Effector memory CD4-positive, alpha-beta T cell (primary cell): Measurements from ENCODE around the gene HACE1.

Experiments used
- DNase-seq, 3 donors: peaks; one replicate each; pipeline ENCODE4 v3.0.0-alpha.2; 2020
- H3K27ac ChIP-seq: 2 replicates; pipeline ENCODE4 v1.7.0; 2013; ENCODE audit warnings: mild to moderate bottlenecking, low read length, moderate library complexity; ENCODE audit not compliant: insufficient read depth, poor library complexity, severe bottlenecking
- H3K27me3 ChIP-seq: replicated peaks from 2 replicates; pipeline ENCODE4 v1.7.0; 2013; ENCODE audit warnings: mild to moderate bottlenecking, low read length; ENCODE audit not compliant: insufficient read depth, control insufficient read depth, poor library complexity, severe bottlenecking
- H3K36me3 ChIP-seq: 2 replicates; pipeline ENCODE4 v1.7.0; 2013; ENCODE audit warnings: mild to moderate bottlenecking, low read length, moderate library complexity; ENCODE audit not compliant: control insufficient read depth, insufficient read depth
- H3K4me1 ChIP-seq: 2 replicates; pipeline ENCODE4 v1.7.0; 2013; ENCODE audit warnings: low read length, mild to moderate bottlenecking; ENCODE audit not compliant: control insufficient read depth, insufficient read depth, poor library complexity, severe bottlenecking
- H3K4me3 ChIP-seq: 2 replicates; pipeline ENCODE4 v1.7.0; 2013; ENCODE audit warnings: low read length, low read depth, mild to moderate bottlenecking; ENCODE audit not compliant: insufficient read depth, poor library complexity, severe bottlenecking
- H3K9me3 ChIP-seq: 2 replicates; pipeline ENCODE4 v1.7.0; 2013; ENCODE audit warnings: mild to moderate bottlenecking, low read length, moderate library complexity; ENCODE audit not compliant: control insufficient read depth

Gene HACE1

GRCh38 chr6:104795363-104795762 is 64.4 kb downstream of the HACE1 start:
- Histone ChIP-seq H3K27me3 (no peaks in the 10 kb centered on the region), H3K4me1 (no peaks in the 10 kb centered on the region), H3K9me3 (no peaks in the 10 kb centered on the region), H3K4me3 (no peak overlapping the region), H3K36me3 (peaks cover 7% of the 10 kb centered on the region), H3K27ac (no peak overlapping the region)
- DNase-seq = no peak

- H3K27ac ChIP-seq = no peak overlapping the region
- no peaks in the 10 kb centered on the region for H3K9me3 ChIP-seq
- H3K36me3 ChIP-seq = peaks cover under 1% of the 10 kb centered on the region
- H3K4me3 ChIP-seq = no peak overlapping the region
- DNase-seq = no peak
- H3K27me3 ChIP-seq = no peaks in the 10 kb centered on the region
- peaks cover 5% of the 10 kb centered on the region for H3K4me1 ChIP-seq
Measured at GRCh38 chr6:104789770-104790190, 69.9 kb downstream of the HACE1 start.

- no peak for DNase-seq
- Histone ChIP-seq H3K9me3 (no peaks in the 10 kb centered on the region), H3K4me1 (peaks cover 5% of the 10 kb centered on the region), H3K4me3 (no peak overlapping the region), H3K27ac (no peak overlapping the region), H3K27me3 (no peaks in the 10 kb centered on the region), H3K36me3 (no peaks in the 10 kb centered on the region)
Measured at GRCh38 chr6:104788400-104788799, 71.3 kb downstream of the HACE1 start.

- no peak for DNase-seq
- H3K27ac ChIP-seq = no peak overlapping the region
- no peaks in the 10 kb centered on the region for H3K27me3 ChIP-seq
- H3K9me3 ChIP-seq = no peaks in the 10 kb centered on the region
- H3K36me3 ChIP-seq = no peaks in the 10 kb centered on the region
- peaks cover 5% of the 10 kb centered on the region for H3K4me1 ChIP-seq
- H3K4me3 ChIP-seq = no peak overlapping the region
Measured at GRCh38 chr6:104787305-104787704, 72.4 kb downstream of the HACE1 start.

GRCh38 chr6:104784884-104785283 is 74.8 kb downstream of the HACE1 start:
- H3K27me3 ChIP-seq = no peaks in the 10 kb centered on the region
- no peak overlapping the region for H3K27ac ChIP-seq
- no peaks in the 10 kb centered on the region for H3K36me3 ChIP-seq
- H3K4me1 ChIP-seq = peaks cover 5% of the 10 kb centered on the region
- DNase-seq = no peak
- H3K9me3 ChIP-seq = no peaks in the 10 kb centered on the region
- H3K4me3 ChIP-seq = no peak overlapping the region

- Histone ChIP-seq H3K27ac (no peak overlapping the region), H3K27me3 (no peaks in the 10 kb centered on the region), H3K4me3 (no peak overlapping the region), H3K9me3 (no peaks in the 10 kb centered on the region), H3K4me1 (no peaks in the 10 kb centered on the region), H3K36me3 (peaks cover 1% of the 10 kb centered on the region)
- DNase-seq = no peak
Measured at GRCh38 chr6:104771258-104771832, 88.4 kb downstream of the HACE1 start.

GRCh38 chr6:104768906-104769305 is 90.8 kb downstream of the HACE1 start:
- Histone ChIP-seq H3K27ac (no peak overlapping the region), H3K9me3 (no peaks in the 10 kb centered on the region), H3K4me1 (no peaks in the 10 kb centered on the region), H3K36me3 (no peaks in the 10 kb centered on the region), H3K4me3 (no peak overlapping the region), H3K27me3 (no peaks in the 10 kb centered on the region)
- no peak for DNase-seq

- Histone ChIP-seq H3K27ac (no peak overlapping the region), H3K4me1 (no peaks in the 10 kb centered on the region), H3K36me3 (no peaks in the 10 kb centered on the region), H3K27me3 (no peaks in the 10 kb centered on the region), H3K4me3 (no peak overlapping the region), H3K9me3 (no peaks in the 10 kb centered on the region)
- DNase-seq = no peak
Measured at GRCh38 chr6:104766595-104766994, 93.1 kb downstream of the HACE1 start.

- no peaks in the 10 kb centered on the region for H3K36me3 ChIP-seq
- no peak overlapping the region for H3K27ac ChIP-seq
- no peaks in the 10 kb centered on the region for H3K4me1 ChIP-seq
- H3K4me3 ChIP-seq = no peak overlapping the region
- DNase-seq = no peak
- H3K9me3 ChIP-seq = no peaks in the 10 kb centered on the region
- H3K27me3 ChIP-seq = no peaks in the 10 kb centered on the region
Measured at GRCh38 chr6:104754788-104755409, 104.8 kb downstream of the HACE1 start.

- Histone ChIP-seq H3K4me3 (no peak overlapping the region), H3K36me3 (no peaks in the 10 kb centered on the region), H3K27ac (no peak overlapping the region), H3K27me3 (no peaks in the 10 kb centered on the region), H3K4me1 (no peaks in the 10 kb centered on the region), H3K9me3 (no peaks in the 10 kb centered on the region)
- no peak for DNase-seq
Measured at GRCh38 chr6:104753251-104753650, 106.5 kb downstream of the HACE1 start.
